ENCODE results near the gene ZNF394.

ZNF394 gene

DNA sequence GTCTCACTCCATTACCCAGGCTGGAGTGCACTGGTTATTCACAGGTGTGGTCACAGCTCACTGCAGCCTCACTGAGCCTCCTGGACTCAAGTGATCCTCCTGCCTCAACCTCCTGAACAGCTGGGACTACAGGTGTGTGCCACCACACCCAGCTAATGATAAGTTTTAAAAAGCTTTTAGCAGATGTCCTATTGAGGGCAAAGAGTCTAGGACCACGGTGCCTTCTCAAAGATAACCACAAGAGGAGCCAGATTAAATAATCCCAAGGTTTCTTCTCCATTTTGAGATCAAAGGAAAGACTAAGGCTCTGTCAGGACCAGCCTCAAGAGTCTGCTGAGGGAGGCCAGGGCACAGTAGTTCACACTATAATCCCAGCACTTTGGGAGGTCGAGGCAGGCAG, 38.9 kb downstream of the ZNF394 start:
- DNase-seq (ENCODE audit: low read depth in 2 of 2): no peak
- TF ChIP-seq, protein P1, sequence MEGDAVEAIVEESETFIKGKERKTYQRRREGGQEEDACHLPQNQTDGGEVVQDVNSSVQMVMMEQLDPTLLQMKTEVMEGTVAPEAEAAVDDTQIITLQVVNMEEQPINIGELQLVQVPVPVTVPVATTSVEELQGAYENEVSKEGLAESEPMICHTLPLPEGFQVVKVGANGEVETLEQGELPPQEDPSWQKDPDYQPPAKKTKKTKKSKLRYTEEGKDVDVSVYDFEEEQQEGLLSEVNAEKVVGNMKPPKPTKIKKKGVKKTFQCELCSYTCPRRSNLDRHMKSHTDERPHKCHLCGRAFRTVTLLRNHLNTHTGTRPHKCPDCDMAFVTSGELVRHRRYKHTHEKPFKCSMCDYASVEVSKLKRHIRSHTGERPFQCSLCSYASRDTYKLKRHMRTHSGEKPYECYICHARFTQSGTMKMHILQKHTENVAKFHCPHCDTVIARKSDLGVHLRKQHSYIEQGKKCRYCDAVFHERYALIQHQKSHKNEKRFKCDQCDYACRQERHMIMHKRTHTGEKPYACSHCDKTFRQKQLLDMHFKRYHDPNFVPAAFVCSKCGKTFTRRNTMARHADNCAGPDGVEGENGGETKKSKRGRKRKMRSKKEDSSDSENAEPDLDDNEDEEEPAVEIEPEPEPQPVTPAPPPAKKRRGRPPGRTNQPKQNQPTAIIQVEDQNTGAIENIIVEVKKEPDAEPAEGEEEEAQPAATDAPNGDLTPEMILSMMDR (IDR thresholded peaks at IDR 0.05; ENCODE audit: low read depth, low read length): no peak
- H3K4me3 ChIP-seq (replicated peaks in 1 of 2; ENCODE audit: low read depth in 2 of 2, low read length in 2 of 2): no peak overlapping the region

DNA sequence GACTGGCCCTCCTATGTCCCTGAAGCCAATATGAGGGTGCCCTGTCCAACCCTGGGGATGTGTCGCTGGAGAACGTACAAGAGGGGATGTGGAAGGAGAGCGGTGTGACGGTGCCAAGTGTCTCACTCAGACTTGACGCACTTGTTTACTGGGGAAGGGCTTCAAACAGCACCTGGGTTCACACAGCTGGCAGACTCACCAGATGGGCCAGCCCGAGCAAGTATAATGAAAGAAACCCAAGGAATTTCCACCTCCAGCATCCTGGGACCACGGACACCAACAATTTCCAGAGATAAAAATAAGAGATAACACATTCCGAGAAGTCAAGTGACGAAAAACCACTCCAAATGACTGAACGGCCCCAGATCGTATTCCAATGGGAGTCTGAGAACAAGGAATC, 39.4 kb downstream of the ZNF394 start:
- H3K4me3 ChIP-seq (replicated peaks in 1 of 2; ENCODE audit: low read depth in 2 of 2, low read length in 2 of 2): no peak overlapping the region
- DNase-seq (ENCODE audit: low read depth in 2 of 2): no peak
- TF ChIP-seq, protein P1 (IDR thresholded peaks at IDR 0.05; ENCODE audit: low read depth, low read length): no peak

DNA sequence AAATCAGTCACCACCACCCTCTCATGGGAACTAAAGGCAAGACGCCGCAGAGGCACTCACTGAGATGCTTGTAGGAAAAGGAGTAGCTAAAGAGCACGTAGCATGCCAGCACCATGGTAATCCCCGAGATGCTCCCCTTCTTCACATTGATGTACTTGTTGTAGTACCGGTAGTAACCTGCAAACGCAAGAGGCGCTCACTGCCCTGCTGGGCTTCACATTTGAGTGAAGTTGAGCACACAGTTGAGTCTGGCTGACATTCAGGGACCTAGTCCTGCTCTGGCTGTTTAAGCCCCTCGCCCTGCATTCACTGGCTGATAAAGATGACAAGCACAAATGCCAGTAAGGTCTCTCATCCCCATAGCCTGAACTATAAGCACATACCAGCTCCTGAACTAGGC, 41.0 kb downstream of the ZNF394 start:
- no peak overlapping the region for H3K4me3 ChIP-seq (replicated peaks in 1 of 2; ENCODE audit: low read depth in 2 of 2, low read length in 2 of 2)
- TF ChIP-seq, protein P1 (IDR thresholded peaks at IDR 0.05; ENCODE audit: low read depth, low read length): peak; percentile 33
- peak; percentile 23 to 37 for DNase-seq (ENCODE audit: low read depth in 2 of 2)

DNA sequence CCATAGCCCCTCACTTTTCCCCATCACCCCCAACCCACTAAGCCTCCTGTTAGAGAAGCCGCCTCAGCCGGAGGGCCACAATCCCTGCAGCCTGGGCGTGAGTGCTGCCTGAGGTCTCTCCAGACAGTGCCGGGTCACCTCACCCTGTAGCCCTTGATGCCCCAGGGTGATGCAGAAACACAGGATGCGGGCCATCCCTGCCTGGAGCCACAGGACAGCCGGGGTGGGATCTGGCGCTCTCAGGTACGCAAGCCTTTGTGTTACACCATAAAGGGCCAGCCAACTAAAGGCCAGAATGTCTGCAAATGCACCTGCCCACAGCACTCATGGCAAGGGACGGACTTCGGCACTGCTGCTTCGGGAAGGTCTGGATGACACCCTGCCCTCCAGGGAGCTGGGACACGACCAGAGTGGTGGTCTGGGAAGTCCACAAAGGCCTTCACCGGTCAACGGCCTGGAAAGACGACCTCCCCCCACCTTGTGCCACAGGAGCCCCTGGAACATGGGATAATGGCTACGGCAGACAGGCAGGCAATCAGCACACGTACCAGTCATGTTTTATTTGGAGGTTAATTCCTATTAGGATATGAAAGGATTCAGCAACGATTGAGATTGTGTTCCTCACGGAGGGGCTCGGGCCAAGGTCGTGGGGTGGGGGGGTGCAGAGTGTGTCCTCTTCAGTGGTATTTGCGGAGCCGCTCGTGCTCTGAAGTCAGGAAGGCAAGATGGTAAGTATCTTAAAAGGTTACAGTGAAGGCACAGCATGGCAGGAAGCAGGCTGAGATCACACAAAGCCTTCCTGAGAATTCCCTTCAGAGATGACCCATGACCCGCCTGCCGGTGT, 42.2 kb downstream of the ZNF394 start:
- TF ChIP-seq, protein P1 (IDR thresholded peaks at IDR 0.05; ENCODE audit: low read depth, low read length): no peak

DNA sequence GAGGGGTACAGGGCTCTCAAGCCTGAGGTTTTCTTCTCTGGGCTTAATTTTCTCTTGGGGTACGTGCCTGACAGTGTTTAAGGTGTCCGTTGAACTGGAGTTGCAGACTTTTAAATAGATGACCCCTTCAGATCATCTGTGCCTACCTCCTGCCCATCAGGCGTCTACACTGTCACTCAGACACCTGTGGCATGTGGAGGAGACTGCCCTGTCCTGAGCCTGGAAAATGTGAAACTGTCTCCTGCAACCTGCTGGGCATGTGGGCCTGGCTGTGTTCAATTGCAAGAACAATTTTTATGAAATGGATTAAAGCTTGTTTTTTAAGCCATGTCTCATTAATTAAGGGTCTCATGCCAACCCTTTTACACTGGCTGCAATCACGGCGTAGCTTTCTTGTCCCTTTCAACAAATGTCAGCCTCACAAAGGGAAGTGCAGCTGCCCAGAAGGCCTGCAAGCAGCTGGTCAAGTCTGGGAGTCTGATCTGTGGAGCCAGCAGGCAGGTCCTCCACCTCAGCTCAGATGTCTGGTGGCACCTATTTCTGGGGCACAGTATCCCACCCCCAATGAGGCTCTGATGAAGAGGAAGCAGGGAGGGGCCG, 42.9 kb downstream of the ZNF394 start:
- no peak for DNase-seq (ENCODE audit: low read depth in 2 of 2)
- TF ChIP-seq, protein P1 (IDR thresholded peaks at IDR 0.05; ENCODE audit: low read depth, low read length): no peak
- H3K4me3 ChIP-seq (replicated peaks in 1 of 2; ENCODE audit: low read depth in 2 of 2, low read length in 2 of 2): no peak overlapping the region

More for the DNA sequence above, 42.2 kb downstream of the ZNF394 start:
- H3K4me3 ChIP-seq (replicated peaks in 1 of 2; ENCODE audit: low read depth in 2 of 2, low read length in 2 of 2): no peak overlapping the region
- no peak for DNase-seq (ENCODE audit: low read depth in 2 of 2)

DNA sequence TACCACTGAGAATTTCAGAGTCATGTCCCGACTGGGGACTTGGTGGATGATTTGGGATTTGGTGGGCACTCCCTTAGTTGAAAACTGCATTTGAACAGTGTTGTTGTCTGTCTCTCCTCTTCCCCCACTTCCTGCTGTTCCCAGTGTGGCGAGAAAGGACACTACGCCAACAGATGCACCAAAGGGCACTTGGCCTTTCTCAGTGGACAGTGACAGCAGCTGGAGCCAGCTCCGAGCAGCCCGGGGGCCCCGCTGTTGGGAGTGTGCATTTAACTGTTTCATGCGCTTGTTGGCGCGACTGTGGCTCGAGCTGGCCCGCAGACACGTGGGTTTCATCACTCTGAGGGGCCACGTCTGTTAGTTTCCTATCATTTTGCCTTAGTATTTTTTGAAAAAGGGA, 43.8 kb downstream of the ZNF394 start:
- no peak for DNase-seq (ENCODE audit: low read depth in 2 of 2)
- TF ChIP-seq, protein P1 (IDR thresholded peaks at IDR 0.05; ENCODE audit: low read depth, low read length): no peak
- H3K4me3 ChIP-seq (replicated peaks in 1 of 2; ENCODE audit: low read depth in 2 of 2, low read length in 2 of 2): no peak overlapping the region
